Nephron (organoid): Measurements from ENCODE around the gene SNX1.

Source experiments
- H3K27ac Mint-ChIP-seq, 3 experiments: 2 replicates each; pipeline ENCODE4 v1.8.0; 2020; ENCODE audit warnings: mixed read lengths in 3 of 3, mild to moderate bottlenecking in 2 of 3, moderate library complexity in 1 of 3
- H3K27me3 Mint-ChIP-seq: 2 replicates; pipeline ENCODE4 v1.8.0; 2021; ENCODE audit warnings: low read depth, mild to moderate bottlenecking, moderate library complexity, mixed read lengths
- H3K36me3 Mint-ChIP-seq: 2 replicates; pipeline ENCODE4 v1.8.0; 2020; ENCODE audit warnings: low read depth, mixed read lengths
- H3K4me1 Mint-ChIP-seq: 2 replicates; pipeline ENCODE4 v1.8.0; 2020; ENCODE audit warnings: mixed read lengths
- H3K4me3 Mint-ChIP-seq, 3 experiments: 2 replicates each; pipeline ENCODE4 v1.8.0; 2020; ENCODE audit warnings: mild to moderate bottlenecking in 3 of 3, mixed read lengths in 3 of 3, moderate library complexity in 2 of 3
- H3K9me3 Mint-ChIP-seq: 2 replicates; pipeline ENCODE4 v1.8.0; 2020; ENCODE audit warnings: mixed read lengths
- TF ChIP-seq, protein P1 (sequence below), 3 experiments: fragments of 200-600 bp; sonication (generic); IDR thresholded peaks; one replicate each; pipeline ENCODE4 v1.5.0; 2021; ENCODE audit warnings: antibody characterized with exemption in 3 of 3; ENCODE audit not compliant: unreplicated experiment in 3 of 3

SNX1 gene

DNA sequence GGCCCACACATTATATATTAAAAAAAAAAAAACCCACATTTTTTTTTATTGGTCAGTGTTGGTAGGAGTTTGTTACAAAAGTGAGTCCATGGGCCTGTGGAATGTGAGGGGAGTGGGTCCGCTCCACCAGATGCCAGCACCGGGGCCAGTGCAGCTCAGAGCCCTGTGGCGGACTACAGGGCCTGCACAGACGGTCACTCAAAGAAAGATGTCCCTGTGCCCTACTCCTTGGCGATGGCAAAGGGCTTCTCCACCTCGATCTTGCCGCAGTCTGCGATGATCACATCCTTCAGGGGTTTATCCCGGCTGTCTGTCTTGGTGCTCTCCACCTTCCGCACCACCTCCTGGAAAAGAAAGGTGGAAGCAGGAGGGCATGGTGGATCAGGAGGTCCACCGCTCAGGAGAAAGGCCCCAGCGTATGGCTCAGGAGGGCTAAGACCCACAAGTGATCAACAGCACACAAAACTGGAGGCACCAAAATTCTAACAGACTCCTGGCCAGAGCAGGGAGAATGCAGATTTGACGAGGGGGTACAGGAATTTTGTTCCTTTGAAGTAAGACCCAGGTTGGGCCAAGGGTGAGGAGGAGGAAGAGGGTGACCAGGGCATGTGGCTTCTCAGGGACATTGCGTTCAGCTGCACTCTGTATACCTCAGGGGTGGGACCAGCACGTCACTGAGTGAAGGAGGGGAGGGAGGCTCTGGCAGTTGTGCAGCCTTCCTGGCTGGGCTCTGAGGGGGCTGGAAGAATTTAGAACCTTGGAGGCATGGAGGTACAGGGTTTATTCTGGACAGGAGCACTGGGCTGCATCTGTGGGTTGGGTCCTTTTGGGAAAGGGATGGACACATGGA, 60.2 kb downstream of the SNX1 start:
- Mint-ChIP-seq H3K4me1 (peaks cover 40% of the 10 kb centered on the region), H3K9me3 (no peaks in the 10 kb centered on the region), H3K4me3 (no peak overlapping the region), H3K27ac (peak overlapping the region in 1 of 3 experiments; percentile 3), H3K36me3 (peaks cover 50% of the 10 kb centered on the region), H3K27me3 (peaks cover 18% of the 10 kb centered on the region)
- TF ChIP-seq, protein P1, sequence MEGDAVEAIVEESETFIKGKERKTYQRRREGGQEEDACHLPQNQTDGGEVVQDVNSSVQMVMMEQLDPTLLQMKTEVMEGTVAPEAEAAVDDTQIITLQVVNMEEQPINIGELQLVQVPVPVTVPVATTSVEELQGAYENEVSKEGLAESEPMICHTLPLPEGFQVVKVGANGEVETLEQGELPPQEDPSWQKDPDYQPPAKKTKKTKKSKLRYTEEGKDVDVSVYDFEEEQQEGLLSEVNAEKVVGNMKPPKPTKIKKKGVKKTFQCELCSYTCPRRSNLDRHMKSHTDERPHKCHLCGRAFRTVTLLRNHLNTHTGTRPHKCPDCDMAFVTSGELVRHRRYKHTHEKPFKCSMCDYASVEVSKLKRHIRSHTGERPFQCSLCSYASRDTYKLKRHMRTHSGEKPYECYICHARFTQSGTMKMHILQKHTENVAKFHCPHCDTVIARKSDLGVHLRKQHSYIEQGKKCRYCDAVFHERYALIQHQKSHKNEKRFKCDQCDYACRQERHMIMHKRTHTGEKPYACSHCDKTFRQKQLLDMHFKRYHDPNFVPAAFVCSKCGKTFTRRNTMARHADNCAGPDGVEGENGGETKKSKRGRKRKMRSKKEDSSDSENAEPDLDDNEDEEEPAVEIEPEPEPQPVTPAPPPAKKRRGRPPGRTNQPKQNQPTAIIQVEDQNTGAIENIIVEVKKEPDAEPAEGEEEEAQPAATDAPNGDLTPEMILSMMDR (IDR thresholded peaks at IDR 0.05; ENCODE audit: unreplicated experiment in 3 of 3), result no peak

DNA sequence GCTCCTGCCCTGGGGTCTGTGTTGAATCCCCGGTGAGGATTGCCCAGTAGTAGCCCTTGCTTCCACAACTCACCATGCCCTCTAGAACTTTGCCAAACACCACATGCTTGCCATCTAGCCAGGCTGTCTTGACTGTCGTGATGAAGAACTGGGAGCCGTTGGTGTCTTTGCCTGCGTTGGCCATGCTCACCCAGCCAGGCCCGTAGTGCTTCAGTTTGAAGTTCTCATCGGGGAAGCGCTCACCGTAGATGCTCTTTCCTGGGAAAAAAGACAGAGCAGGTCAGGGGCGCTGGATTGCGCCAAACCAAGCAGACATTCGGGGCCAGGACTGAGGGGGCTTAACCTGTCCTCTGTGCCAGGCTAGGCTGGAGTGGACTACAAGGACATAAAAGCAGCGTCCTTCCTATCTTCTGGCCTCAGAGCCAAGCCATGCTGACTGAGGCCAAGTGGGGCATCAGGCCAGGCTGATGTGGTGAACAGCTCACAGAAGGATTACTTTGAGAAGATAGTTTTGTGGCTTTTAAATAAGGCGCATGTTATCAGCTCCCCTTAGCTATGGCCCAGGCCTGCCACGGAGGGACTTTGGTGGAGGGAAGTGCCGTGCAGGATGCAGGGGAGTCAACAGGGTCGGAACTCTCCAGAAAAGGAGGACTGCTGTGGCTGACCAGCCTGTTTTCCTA, 61.0 kb downstream of the SNX1 start:
- TF ChIP-seq, protein P1 (IDR thresholded peaks at IDR 0.05; ENCODE audit: unreplicated experiment in 3 of 3), result no peak
- Mint-ChIP-seq H3K27me3 (peaks cover 16% of the 10 kb centered on the region), H3K36me3 (peaks cover 52% of the 10 kb centered on the region), H3K4me1 (peaks cover 40% of the 10 kb centered on the region), H3K9me3 (no peaks in the 10 kb centered on the region), H3K4me3 (peak overlapping the region in 2 of 3 experiments; percentile 10 to 39), H3K27ac (no peak overlapping the region)

DNA sequence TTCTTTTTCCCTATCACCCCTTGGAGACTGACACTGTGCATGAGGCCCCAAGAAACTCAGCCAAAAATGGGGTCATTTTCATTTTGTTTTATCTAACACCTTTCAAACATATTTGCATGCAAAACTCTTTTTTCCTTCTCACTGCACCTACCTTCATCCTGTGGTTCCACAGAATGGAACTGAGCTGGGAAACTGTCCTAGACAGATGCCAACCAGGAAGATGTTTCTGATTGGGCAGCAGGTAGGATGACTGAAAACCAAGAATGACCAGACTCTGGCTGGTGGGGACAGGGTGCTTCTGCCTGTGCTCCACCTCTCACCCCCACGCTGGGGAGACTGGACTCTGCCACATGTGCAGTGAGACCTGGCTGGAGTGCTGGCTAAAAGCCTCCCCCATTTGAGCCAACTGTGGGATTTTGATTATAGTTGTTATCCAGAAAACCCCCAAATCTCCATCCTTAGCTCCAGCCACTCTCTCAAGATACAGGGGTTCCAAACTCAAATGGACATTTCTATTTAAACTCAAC, 61.9 kb downstream of the SNX1 start:
- Mint-ChIP-seq H3K27ac (peak overlapping the region in 1 of 3 experiments; percentile 24), H3K36me3 (peaks cover 56% of the 10 kb centered on the region), H3K27me3 (peaks cover 13% of the 10 kb centered on the region), H3K4me3 (peak overlapping the region in 1 of 3 experiments; percentile 11), H3K9me3 (no peaks in the 10 kb centered on the region), H3K4me1 (peaks cover 46% of the 10 kb centered on the region)
- TF ChIP-seq, protein P1 (IDR thresholded peaks at IDR 0.05; ENCODE audit: unreplicated experiment in 3 of 3), result no peak

DNA sequence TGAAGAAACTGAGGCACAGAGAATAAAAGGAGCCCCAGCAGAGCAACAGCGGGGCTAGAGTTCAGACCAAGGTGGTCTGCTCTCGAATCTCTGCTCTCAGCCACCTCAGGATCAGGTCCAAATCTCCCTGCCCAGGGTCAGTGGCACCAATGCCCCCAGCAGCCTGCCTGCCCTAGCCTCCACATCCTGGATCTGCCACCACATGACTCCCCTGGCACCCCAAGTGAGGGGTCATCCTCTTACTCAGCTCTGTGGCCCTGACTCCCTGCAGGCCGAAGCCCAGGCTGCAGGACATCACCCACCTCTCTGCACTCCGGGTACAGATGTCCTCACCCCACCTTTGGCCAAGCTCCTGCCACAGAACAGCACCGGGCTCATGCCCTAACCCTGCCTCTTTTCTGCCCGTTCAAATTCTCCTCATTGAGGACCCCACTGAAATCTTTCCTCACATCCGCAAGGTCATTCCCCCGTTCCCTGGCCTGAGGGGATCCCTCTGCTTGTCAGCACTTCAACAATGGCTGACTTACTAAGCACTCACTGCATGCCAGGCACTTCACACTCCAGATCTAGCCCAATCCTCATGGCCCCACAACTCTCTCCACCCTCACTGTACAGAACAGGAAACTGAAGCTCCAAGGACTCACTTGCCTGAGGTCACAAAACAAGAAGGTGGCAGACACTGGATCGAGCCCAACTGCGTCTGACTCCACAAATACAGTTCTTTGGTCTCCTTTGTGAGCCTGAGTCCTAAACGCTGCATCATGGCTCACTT, 62.8 kb downstream of the SNX1 start:
- Mint-ChIP-seq H3K27me3 (peaks cover 4% of the 10 kb centered on the region), H3K27ac (peak overlapping the region in 2 of 3 experiments; percentile 24), H3K9me3 (no peaks in the 10 kb centered on the region), H3K36me3 (peaks cover 56% of the 10 kb centered on the region), H3K4me3 (peak overlapping the region in 1 of 3 experiments; percentile 15), H3K4me1 (peaks cover 43% of the 10 kb centered on the region)
- TF ChIP-seq, protein P1 (IDR thresholded peaks at IDR 0.05; ENCODE audit: unreplicated experiment in 3 of 3), result no peak

DNA sequence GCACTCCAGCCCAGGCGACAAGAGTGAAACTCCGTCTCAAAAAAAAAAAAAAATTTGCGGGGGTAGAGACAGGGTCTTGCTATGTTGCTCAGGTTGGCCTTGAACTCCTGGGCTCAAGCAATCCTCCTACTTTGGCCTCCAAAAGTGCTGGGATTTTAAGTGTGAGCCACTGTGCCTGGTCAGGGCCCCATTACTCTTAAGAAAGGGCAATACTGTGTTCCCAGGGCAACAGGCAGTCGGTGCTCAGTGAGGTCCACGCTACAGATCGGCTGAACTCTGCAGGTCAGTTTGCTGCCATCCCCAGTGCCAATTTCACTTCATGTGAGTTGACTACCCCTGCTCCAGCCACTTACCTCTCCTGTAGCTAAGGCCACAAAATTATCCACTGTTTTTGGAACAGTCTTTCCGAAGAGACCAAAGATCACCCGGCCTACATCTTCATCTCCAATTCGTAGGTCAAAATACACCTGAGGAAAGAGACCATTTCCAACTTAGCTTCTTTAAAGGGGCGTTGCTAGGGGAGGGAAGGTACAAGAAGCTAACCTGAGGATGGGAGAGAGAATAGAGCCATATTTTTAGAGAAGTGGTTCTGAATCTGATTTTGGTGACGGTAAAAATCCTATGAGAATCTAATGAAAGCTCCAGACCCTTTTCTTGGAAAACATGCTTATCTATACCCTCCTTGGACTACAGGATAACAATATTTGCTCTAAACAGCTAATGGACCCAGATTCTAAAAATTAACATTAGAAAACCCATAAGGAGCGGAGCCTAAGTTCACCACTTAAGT, 66.1 kb downstream of the SNX1 start:
- peak overlapping the region; percentile 80 to 95 (median 88) for H3K4me3 Mint-ChIP-seq
- H3K36me3 Mint-ChIP-seq, result peaks cover 37% of the 10 kb centered on the region
- H3K4me1 Mint-ChIP-seq, result peaks cover 49% of the 10 kb centered on the region
- no peaks in the 10 kb centered on the region for H3K27me3 Mint-ChIP-seq
- peak overlapping the region; percentile 74 to 95 (median 86) for H3K27ac Mint-ChIP-seq
- TF ChIP-seq, protein P1 (IDR thresholded peaks at IDR 0.05; ENCODE audit: unreplicated experiment in 3 of 3), result no peak
- H3K9me3 Mint-ChIP-seq, result no peaks in the 10 kb centered on the region
